ENCODE measurements around the gene DUSP12. TPM values are rescaled to one million over a fixed set of nuclear protein-coding genes. Genes with fewer than 3 reads are reported as not detected.

The DUSP12 gene
- polyA plus RNA-seq, 1 of the 3 experiments (the other 2 are of a cell fraction): 41.7 TPM

- no peak overlapping the region for H2AFZ ChIP-seq (ENCODE audit: low read depth)
- H3K4me2 ChIP-seq: no peak overlapping the region
- H3K79me2 ChIP-seq (ENCODE audit: insufficient read depth): no peaks in the 10 kb centered on the region
- H3K27ac ChIP-seq (ENCODE audit: low read depth in 2 of 2, low read length in 1 of 2): no peak overlapping the region
- POLR2A ChIA-PET: no interaction called here
- TF ChIP-seq REST (IDR thresholded peaks at IDR 0.05; ENCODE audit: low read depth, low read length) (no peak), NFIC (IDR thresholded peaks at IDR 0.05; ENCODE audit: borderline replicate concordance) (no peak), ZBTB33 (IDR thresholded peaks at IDR 0.05; ENCODE audit: borderline replicate concordance, low read depth) (no peak), FOXM1 (IDR thresholded peaks at IDR 0.05; ENCODE audit: low read depth) (no peak), EP300 (IDR thresholded peaks at IDR 0.05; ENCODE audit: borderline replicate concordance in 1 of 2, low read depth in 1 of 2, low read length in 1 of 2) (no peak), RXRA (IDR thresholded peaks at IDR 0.05; ENCODE audit: borderline replicate concordance, low read depth) (no peak), USF1 (IDR thresholded peaks at IDR 0.05; ENCODE audit: borderline replicate concordance, low read depth) (no peak), RAD21 (IDR thresholded peaks at IDR 0.05; ENCODE audit: low read length) (no peak), GATA2 (CRISPR knock-in tag; IDR thresholded peaks at IDR 0.05) (no peak), MEF2A (IDR thresholded peaks at IDR 0.05; ENCODE audit: borderline replicate concordance, low read depth) (no peak)
- no peak overlapping the region for H3K4me3 ChIP-seq (ENCODE audit: low read depth in 2 of 2, low read length in 1 of 2)
- peaks cover 14% of the 10 kb centered on the region for H3F3A ChIP-seq (replicated peaks; ENCODE audit: insufficient read depth)
- no peaks in the 10 kb centered on the region for H3K27me3 ChIP-seq (ENCODE audit: insufficient read depth)
- H3K9me2 ChIP-seq: no peaks in the 10 kb centered on the region
- no peaks in the 10 kb centered on the region for H3K4me1 ChIP-seq (ENCODE audit: control insufficient read depth in 1 of 2, insufficient read depth in 2 of 2, low read depth in 1 of 2, low read length in 1 of 2)
- CTCF ChIA-PET: interaction anchor here (1.1 to 5.0 kb wide), 5 partner anchors 10 to 250 kb away, joined by 4 to 62 read pairs (median 6); partner anchors contain the start of gene DUSP12
- 58% methylated on average over 2 of the region's 2 CpGs for WGBS (ENCODE audit: low lambda C conversion rate)
- H3K9ac ChIP-seq: no peak overlapping the region
- H3K9me3 ChIP-seq: no peaks in the 10 kb centered on the region
- no peaks in the 10 kb centered on the region for H4K20me1 ChIP-seq (ENCODE audit: insufficient read depth)
- H3K36me3 ChIP-seq (replicated peaks in 1 of 2; ENCODE audit: control insufficient read depth in 1 of 2, insufficient read depth in 2 of 2, low read length in 1 of 2): no peaks in the 10 kb centered on the region
- no peak for DNase-seq
Observed at GRCh38 chr1:161737625-161738024, 12.0 kb upstream of the DUSP12 start.

Measured in SK-N-SH (cell line).